HepG2 (cell line): ENCODE results near the gene EYA2. TPM values are rescaled to one million over a fixed set of nuclear protein-coding genes. Genes with fewer than 3 reads are reported as not detected.

Experiments used
- ATAC-seq: fragments of 200-7000 bp; cut with Tn5 transposase; 3 replicates; pipeline ENCODE4 v1.9.1; 2020; ENCODE audit warnings: mild to moderate bottlenecking, moderate library complexity
- BruUV-seq: library from RNA; stranded (reverse); fragments of 400-500 nt; replicated peaks from 2 replicates; lab custom pipeline; 2021; lab: Mats Ljungman, UMichigan
- CTCF ChIA-PET: fragments of 300-600 bp; formaldehyde crosslinking; extraction: SDS; loops from one replicate; lab custom pipeline; 2021; ENCODE audit warnings: low total read pairs, inconsistent platforms, low intra/inter-chr PET ratio; lab: Yijun Ruan, JAX
- POLR2A ChIA-PET: fragments of 350-600 bp; sonication (Branson Sonifier 250); formaldehyde crosslinking; loops from one replicate; lab custom pipeline; 2020; ENCODE audit warnings: antibody characterized with exemption, inconsistent platforms; lab: Yijun Ruan, JAX
- DNase-seq: peaks from one replicate; pipeline ENCODE4 v3.0.0-alpha.2; 2015; ENCODE audit warnings: low spot score
- FAIRE-seq: peaks from 3 replicates; lab custom pipeline; 2011; peaks lifted over from hg19 to GRCh38; lab: Jason Lieb, UNC
- H2AFZ ChIP-seq: one replicate; pipeline ENCODE4 v1.6.1; 2011; ENCODE audit warnings: low read length, inconsistent platforms
- H3K27ac ChIP-seq: fragments of 300-600 bp; 3 replicates; pipeline ENCODE4 v1.8.0; 2011; ENCODE audit warnings: mixed run types, mild to moderate bottlenecking, mixed read lengths, low read length, inconsistent platforms; ENCODE audit not compliant: insufficient read depth; ENCODE audit errors: extremely low read length
- H3K27me3 ChIP-seq, 2 experiments: fragments of 200-600 bp in 1 of 2; 2 replicates in 1 of 2; 3 replicates in 1 of 2; pipeline versions ENCODE4 v1.6.0 to v1.8.0; 2011; ENCODE audit warnings: low read length in 2 of 2, mild to moderate bottlenecking in 2 of 2, moderate library complexity in 2 of 2, inconsistent platforms in 1 of 2; ENCODE audit not compliant: insufficient read depth in 2 of 2, control insufficient read depth in 1 of 2
- H3K36me3 ChIP-seq, 2 experiments: fragments of 200-600 bp in 1 of 2; replicated peaks in 1 of 2; 2 replicates in 1 of 2; 3 replicates in 1 of 2; pipeline versions ENCODE4 v1.5.1 to v1.8.0; 2011; ENCODE audit warnings: low read length in 2 of 2, inconsistent platforms in 1 of 2; ENCODE audit not compliant: insufficient read depth in 2 of 2, control insufficient read depth in 1 of 2
- H3K4me1 ChIP-seq: 2 replicates; pipeline ENCODE4 v1.5.1; 2012; ENCODE audit warnings: low read length, inconsistent platforms; ENCODE audit not compliant: insufficient read depth
- H3K4me2 ChIP-seq: 2 replicates; pipeline ENCODE4 v1.6.0; 2011; ENCODE audit warnings: low read depth, low read length, inconsistent platforms
- H3K4me3 ChIP-seq, 3 experiments: fragments of 200-600 bp in 1 of 3; sonication (generic), shearing (Covaris generic) in 1 of 3; replicated peaks in 1 of 3; 2 replicates each; pipeline ENCODE4 v1.5.1; 2011 to 2016; ENCODE audit warnings: low read length in 3 of 3, inconsistent platforms in 2 of 3, low read depth in 2 of 3, mild to moderate bottlenecking in 2 of 3, control low read depth in 1 of 3, mixed read lengths in 1 of 3; ENCODE audit not compliant: insufficient read depth in 1 of 3
- H3K79me2 ChIP-seq: one replicate; pipeline ENCODE4 v1.6.1; 2011; ENCODE audit warnings: low read length, inconsistent platforms; ENCODE audit not compliant: insufficient read depth
- H3K9ac ChIP-seq: 2 replicates; pipeline ENCODE4 v1.6.0; 2011; ENCODE audit warnings: mild to moderate bottlenecking, low read depth, low read length, inconsistent platforms; ENCODE audit not compliant: insufficient read depth
- H3K9me3 ChIP-seq: 2 replicates; pipeline ENCODE4 v1.5.1; 2012; ENCODE audit warnings: mild to moderate bottlenecking, low read length
- H4K20me1 ChIP-seq: 2 replicates; pipeline ENCODE4 v1.6.0; 2011; ENCODE audit warnings: inconsistent platforms, mild to moderate bottlenecking, low read length, moderate library complexity; ENCODE audit not compliant: insufficient read depth
- MYC ChIP-seq: sonication (generic); formaldehyde crosslinking; IDR thresholded peaks from 2 replicates; pipeline ENCODE4 v1.9.0; 2021; ENCODE audit warnings: missing genetic modification reagents, borderline replicate concordance
- ZBTB40 ChIP-seq, 2 experiments: fragments of 450-650 bp in 1 of 2; sonication (generic) in 1 of 2; formaldehyde crosslinking in 1 of 2; IDR thresholded peaks; 2 replicates each; pipeline versions ENCODE4 v1.6.1 to v1.8.0; 2016 to 2022; ENCODE audit warnings: antibody characterized with exemption in 1 of 2, mild to moderate bottlenecking in 1 of 2, missing genetic modification reagents in 1 of 2
- WGBS: methylation state at CpG from one replicate; pipeline ENCODE4 v1.1.6; 2017; ENCODE audit warnings: low lambda C conversion rate; 5-methylcytosine and 5-hydroxymethylcytosine counted together
- in situ Hi-C: cut with HindIII; loops from 2 replicates; pipeline ENCODE4 v1.10.0; 2017; ENCODE audit warnings: low pct_unique_long_range_greater_than_20kb; ENCODE audit not compliant: extremely low pct_ligation_motif_present
- intact Hi-C: fragments of 100-400 bp; cut with micrococcal nuclease; formaldehyde crosslinking; loops from one replicate; pipeline ENCODE4 v1.10.0; 2022; ENCODE audit not compliant: unreplicated experiment
- polyA plus RNA-seq, 8 experiments: library from polyadenylated mRNA; depleted of rRNA in 3 of 8; stranded (reverse) in 7 of 8; unstranded in 1 of 8; fragments of >200 nt; fragmentation: Illumina TruSeq in 4 of 8; extraction: Trizol in 4 of 8; gene quantifications; 2 replicates each; pipeline versions ENCODE4 v1.2.1 to v1.2.3, GENCODE V29; 2011 to 2016; ENCODE audit warnings: low read depth in 4 of 8, missing spikeins in 1 of 8, mixed read lengths in 1 of 8; ENCODE audit not compliant: insufficient read depth in 1 of 8
- total RNA-seq, 5 experiments: library from RNA; depleted of rRNA; stranded (reverse); fragments of >200 nt; fragmentation: Illumina TruSeq; extraction: Trizol; gene quantifications; 2 replicates each; pipeline ENCODE4 v1.2.3, GENCODE V29; 2016; ENCODE audit warnings: low read depth in 1 of 5

The EYA2 gene
- total and polyA plus RNA-seq, 2 of the 13 experiments (the other 11 are each of a cell fraction or from before 2014, with no cell fraction given), result not detected

DNA sequence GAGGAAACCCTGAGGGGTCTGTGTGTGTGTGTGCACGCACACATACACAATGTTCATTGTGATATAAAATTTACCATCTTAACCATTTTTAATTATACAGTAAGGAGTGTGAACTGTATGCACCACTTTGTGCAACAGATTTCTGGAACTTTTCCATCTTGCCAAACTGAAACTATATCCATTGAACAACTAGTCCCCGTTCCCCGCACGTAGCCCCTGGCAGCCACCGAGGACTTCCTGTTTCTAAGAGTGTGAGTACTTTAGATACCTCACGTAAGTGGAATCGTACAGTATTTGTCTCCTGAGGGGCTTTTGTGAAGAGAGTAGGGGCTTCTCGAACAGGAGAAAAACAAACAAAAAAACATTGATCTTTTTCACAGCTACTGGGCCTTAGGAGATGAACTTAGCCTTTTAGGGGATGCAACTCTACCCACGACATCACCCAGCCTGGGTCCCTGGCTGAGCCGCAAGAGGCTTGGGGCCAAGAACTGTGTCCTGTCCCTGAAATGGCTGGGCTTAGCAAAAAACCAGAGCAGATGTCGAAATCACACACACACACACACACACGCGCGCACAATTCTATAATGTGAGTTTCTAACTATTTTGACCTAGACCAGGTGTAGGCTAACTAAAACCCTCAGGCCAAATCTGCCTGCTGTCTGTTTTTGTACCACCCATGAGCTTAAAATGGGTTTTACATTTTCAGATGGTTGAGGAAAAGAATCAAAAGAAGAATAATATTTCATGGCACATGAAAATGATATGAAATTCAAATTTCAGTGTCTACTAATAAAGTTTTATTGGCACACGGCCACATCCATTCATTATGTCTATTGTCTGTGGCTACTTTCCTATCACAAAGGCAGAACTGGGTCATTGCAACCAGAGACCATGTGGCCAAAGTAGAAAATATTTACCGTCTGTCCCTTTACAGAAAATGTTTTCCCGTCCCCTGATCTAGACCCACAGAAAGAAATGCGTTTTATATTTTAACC lies 144.2 kb downstream of the EYA2 start:
- H3K36me3 ChIP-seq, result no peaks in the 10 kb centered on the region
- ChIA-PET CTCF (no interaction called here), POLR2A (no interaction called here)
- H3K9ac ChIP-seq, result no peak overlapping the region
- peaks cover 2 to 24% of the 10 kb centered on the region in 2 experiments; a peak in 4 of 5 replicates for H3K27me3 ChIP-seq
- H3K79me2 ChIP-seq, result no peaks in the 10 kb centered on the region
- TF ChIP-seq MYC (no peak), ZBTB40 (IDR thresholded peaks at IDR 0.05) (peak; percentile 42; the same call in 1 of the 2 replicates), ZBTB40 (CRISPR knock-in tag; IDR thresholded peaks at IDR 0.05) (peak; percentile 69; the same call in 1 of the 2 replicates)
- H3K4me3 ChIP-seq, result no peak overlapping the region
- H3K27ac ChIP-seq, result no peak overlapping the region
- no TSS peak for BruUV-seq
- ATAC-seq, result no peak
- intact Hi-C loops (no loop called here), in situ Hi-C loops (no loop called here)
- H4K20me1 ChIP-seq, result no peaks in the 10 kb centered on the region
- WGBS, result 38% methylated on average over 18 of the region's 18 CpGs
- H3K4me1 ChIP-seq, result no peaks in the 10 kb centered on the region
- FAIRE-seq, result no peak
- H2AFZ ChIP-seq, result no peak overlapping the region
- DNase-seq, result no peak
- H3K4me2 ChIP-seq, result no peak overlapping the region
- H3K9me3 ChIP-seq, result no peaks in the 10 kb centered on the region
